ENCODE data around the gene TM4SF4. TPM values are rescaled to one million over a fixed set of nuclear protein-coding genes. Genes with fewer than 3 reads are reported as not detected.

TM4SF4 gene
- total RNA-seq, 2 donors from 2014 or later = not detected

GRCh38 chr3:149472030-149472797, 2.3 kb upstream of the TM4SF4 start:
- no peak for DNase-seq (ENCODE audit: low spot score)
- H3K36me3 ChIP-seq = no peaks in the 10 kb centered on the region
- H3K27me3 ChIP-seq = no peaks in the 10 kb centered on the region
- H3K4me3 ChIP-seq = no peak overlapping the region
- H3K9me3 ChIP-seq = no peaks in the 10 kb centered on the region
- H3K4me1 ChIP-seq = peaks cover 0 to 14% of the 10 kb centered on the region in 2 donors
- H3K27ac ChIP-seq = no peak overlapping the region
- no peak for TF ChIP-seq CTCF (IDR thresholded peaks at IDR 0.05)

GRCh38 chr3:149473357-149474249, 894 bp upstream of the TM4SF4 start:
- no peaks in the 10 kb centered on the region for H3K27me3 ChIP-seq
- peaks cover 0 to 14% of the 10 kb centered on the region in 2 donors for H3K4me1 ChIP-seq
- no peak overlapping the region for H3K27ac ChIP-seq
- DNase-seq (ENCODE audit: low spot score) = no peak
- H3K9me3 ChIP-seq = no peaks in the 10 kb centered on the region
- H3K36me3 ChIP-seq = no peaks in the 10 kb centered on the region
- TF ChIP-seq CTCF (IDR thresholded peaks at IDR 0.05) = no peak
- H3K4me3 ChIP-seq = no peak overlapping the region

- TF ChIP-seq CTCF (IDR thresholded peaks at IDR 0.05) = no peak
- H3K27me3 ChIP-seq = no peaks in the 10 kb centered on the region
- H3K4me3 ChIP-seq = no peak overlapping the region
- peaks cover 0 to 21% of the 10 kb centered on the region in 2 donors for H3K4me1 ChIP-seq
- no peak for DNase-seq (ENCODE audit: low spot score)
- no peak overlapping the region for H3K27ac ChIP-seq
- no peaks in the 10 kb centered on the region for H3K36me3 ChIP-seq
- no peaks in the 10 kb centered on the region for H3K9me3 ChIP-seq
These were observed 1.1 kb downstream of the TM4SF4 start for GRCh38 chr3:149475451-149476060.

- Histone ChIP-seq H3K27me3 (no peaks in the 10 kb centered on the region), H3K4me1 (peaks cover 0 to 21% of the 10 kb centered on the region in 2 donors), H3K4me3 (no peak overlapping the region), H3K27ac (no peak overlapping the region), H3K9me3 (no peaks in the 10 kb centered on the region), H3K36me3 (no peaks in the 10 kb centered on the region)
- no peak for DNase-seq (ENCODE audit: low spot score)
- TF ChIP-seq CTCF (IDR thresholded peaks at IDR 0.05) = no peak
These were observed 1.7 kb downstream of the TM4SF4 start for GRCh38 chr3:149476225-149476624.

- Histone ChIP-seq H3K36me3 (no peaks in the 10 kb centered on the region), H3K27me3 (no peaks in the 10 kb centered on the region), H3K9me3 (no peaks in the 10 kb centered on the region), H3K27ac (peak overlapping the region; percentile 52 to 63), H3K4me1 (peaks cover 0 to 11% of the 10 kb centered on the region in 2 donors), H3K4me3 (no peak overlapping the region)
- DNase-seq (ENCODE audit: low spot score) = no peak
- no peak for TF ChIP-seq CTCF (IDR thresholded peaks at IDR 0.05)
These were observed 5.3 kb downstream of the TM4SF4 start for GRCh38 chr3:149479621-149480325.
